Uterus (tissue), 2 donors: ENCODE data around the gene CFTR.

Source experiments
- POLR2A ChIP-seq, 2 donors: fragments of 450-650 bp; IDR thresholded peaks; one replicate each; pipeline ENCODE4 v1.6.1; 2016; ENCODE audit warnings: antibody characterized with exemption in 2 of 2, mild to moderate bottlenecking in 1 of 2, moderate library complexity in 1 of 2
- TF ChIP-seq, protein P1 (sequence below), 4 experiments: fragments of 200-600 bp in 2 of 4; fragments of 450-650 bp in 2 of 4; sonication (generic) in 2 of 4; IDR thresholded peaks; one replicate each; pipeline ENCODE4 v1.5.1; 2016 to 2019; ENCODE audit warnings: antibody characterized with exemption in 4 of 4, mild to moderate bottlenecking in 2 of 4, moderate library complexity in 1 of 4

DNA sequence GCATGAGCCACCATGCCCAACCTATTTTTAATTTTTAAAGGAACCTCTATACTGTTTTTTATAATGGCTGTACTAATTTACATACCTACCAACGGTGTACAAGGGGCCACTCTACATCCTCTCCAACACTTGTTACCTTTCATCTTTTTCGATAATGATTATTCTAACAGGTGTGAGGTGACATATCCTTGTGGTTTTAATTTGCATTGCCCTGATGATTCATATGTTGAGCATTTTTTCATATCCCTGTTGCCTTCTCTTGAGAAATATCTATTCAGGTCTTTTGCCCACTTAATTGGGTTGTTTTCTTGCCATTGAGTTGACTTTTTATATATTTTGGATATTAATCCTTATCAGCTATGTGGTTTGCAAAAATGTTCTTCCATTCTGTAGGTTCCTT, 226.4 kb downstream of the CFTR start:
- TF ChIP-seq, protein P1, sequence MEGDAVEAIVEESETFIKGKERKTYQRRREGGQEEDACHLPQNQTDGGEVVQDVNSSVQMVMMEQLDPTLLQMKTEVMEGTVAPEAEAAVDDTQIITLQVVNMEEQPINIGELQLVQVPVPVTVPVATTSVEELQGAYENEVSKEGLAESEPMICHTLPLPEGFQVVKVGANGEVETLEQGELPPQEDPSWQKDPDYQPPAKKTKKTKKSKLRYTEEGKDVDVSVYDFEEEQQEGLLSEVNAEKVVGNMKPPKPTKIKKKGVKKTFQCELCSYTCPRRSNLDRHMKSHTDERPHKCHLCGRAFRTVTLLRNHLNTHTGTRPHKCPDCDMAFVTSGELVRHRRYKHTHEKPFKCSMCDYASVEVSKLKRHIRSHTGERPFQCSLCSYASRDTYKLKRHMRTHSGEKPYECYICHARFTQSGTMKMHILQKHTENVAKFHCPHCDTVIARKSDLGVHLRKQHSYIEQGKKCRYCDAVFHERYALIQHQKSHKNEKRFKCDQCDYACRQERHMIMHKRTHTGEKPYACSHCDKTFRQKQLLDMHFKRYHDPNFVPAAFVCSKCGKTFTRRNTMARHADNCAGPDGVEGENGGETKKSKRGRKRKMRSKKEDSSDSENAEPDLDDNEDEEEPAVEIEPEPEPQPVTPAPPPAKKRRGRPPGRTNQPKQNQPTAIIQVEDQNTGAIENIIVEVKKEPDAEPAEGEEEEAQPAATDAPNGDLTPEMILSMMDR (IDR thresholded peaks at IDR 0.05): no peak
- TF ChIP-seq POLR2A (IDR thresholded peaks at IDR 0.05): no peak
